ENCODE results near the gene FAM181B.

- TF ChIP-seq POLR2AphosphoS5 (IDR thresholded peaks at IDR 0.05; ENCODE audit: borderline replicate concordance, low read depth, low read length) (no peak), EZH2 (IDR thresholded peaks at IDR 0.05) (no peak), FOXP2 (optimal IDR thresholded peaks at IDR 0.05; ENCODE audit: control extremely low read depth, extremely low read length, insufficient read depth) (no peak)
These were observed 33.5 kb upstream of the FAM181B start for GRCh38 chr11:82767123-82767522.

All from SK-N-MC (cell line).